Fibroblast of pulmonary artery (primary cell): ENCODE data around the gene PLOD2.
"Not testable (repeated sequence)": the region's sequence is repeated elsewhere in the genome, so short reads cannot be mapped to it uniquely, and the experiment has no call there.

Experiments used
- DNase-seq: peaks from one replicate; pipeline ENCODE4 v3.0.0-alpha.2; 2010; ENCODE audit warnings: low read depth
- H3K4me3 ChIP-seq: replicated peaks from 2 replicates; pipeline ENCODE4 v1.5.1; 2011; ENCODE audit warnings: low read depth, mild to moderate bottlenecking, control low read depth, low read length, moderate library complexity
- TF ChIP-seq, protein P1 (sequence below): IDR thresholded peaks from 2 replicates; pipeline ENCODE4 v1.5.1; 2011; ENCODE audit warnings: mild to moderate bottlenecking, control low read depth, low read length, inconsistent platforms; ENCODE audit errors: missing control alignments

PLOD2 gene

DNA sequence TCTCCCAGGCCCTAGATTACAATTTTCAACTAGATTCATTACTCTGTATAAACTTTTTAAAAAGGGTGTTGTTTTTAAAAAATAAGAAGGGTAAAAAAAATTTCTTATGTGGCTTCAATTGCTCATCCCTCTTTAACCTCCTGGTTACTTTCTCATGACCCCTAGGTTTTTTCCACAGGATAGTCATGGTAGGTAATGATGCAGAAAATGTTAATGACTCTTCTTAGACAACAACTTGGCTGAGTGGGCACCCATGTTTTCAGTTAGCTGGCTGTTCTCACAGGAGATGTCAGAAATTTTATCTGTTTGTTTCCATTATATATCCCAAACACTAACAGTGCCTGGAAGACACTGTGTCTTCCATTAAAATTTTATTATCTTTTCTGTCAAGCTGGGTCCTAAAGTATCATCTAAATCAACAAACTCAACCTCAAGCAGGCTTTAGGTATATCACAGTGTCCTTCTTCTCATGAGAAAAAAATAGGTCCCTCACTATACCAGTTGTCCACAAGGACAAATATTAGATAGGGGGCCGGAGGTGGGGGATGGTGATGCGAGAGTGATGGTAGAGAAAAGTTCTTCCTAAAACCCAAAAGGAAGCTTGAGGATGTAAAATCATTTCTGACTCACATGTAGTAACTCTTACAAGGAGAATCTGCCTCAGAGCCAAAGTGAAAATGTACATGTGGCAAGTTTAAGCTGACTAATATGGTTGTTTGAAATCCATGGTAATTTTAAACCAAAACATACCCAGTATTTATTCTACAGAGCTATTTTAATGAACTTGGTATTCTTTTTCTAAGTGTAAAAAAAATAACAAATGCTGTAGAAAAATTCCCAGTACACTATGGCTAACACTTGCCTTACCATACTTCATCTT, 43.3 kb downstream of the PLOD2 start:
- no peak overlapping the region for H3K4me3 ChIP-seq
- TF ChIP-seq, protein P1, sequence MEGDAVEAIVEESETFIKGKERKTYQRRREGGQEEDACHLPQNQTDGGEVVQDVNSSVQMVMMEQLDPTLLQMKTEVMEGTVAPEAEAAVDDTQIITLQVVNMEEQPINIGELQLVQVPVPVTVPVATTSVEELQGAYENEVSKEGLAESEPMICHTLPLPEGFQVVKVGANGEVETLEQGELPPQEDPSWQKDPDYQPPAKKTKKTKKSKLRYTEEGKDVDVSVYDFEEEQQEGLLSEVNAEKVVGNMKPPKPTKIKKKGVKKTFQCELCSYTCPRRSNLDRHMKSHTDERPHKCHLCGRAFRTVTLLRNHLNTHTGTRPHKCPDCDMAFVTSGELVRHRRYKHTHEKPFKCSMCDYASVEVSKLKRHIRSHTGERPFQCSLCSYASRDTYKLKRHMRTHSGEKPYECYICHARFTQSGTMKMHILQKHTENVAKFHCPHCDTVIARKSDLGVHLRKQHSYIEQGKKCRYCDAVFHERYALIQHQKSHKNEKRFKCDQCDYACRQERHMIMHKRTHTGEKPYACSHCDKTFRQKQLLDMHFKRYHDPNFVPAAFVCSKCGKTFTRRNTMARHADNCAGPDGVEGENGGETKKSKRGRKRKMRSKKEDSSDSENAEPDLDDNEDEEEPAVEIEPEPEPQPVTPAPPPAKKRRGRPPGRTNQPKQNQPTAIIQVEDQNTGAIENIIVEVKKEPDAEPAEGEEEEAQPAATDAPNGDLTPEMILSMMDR, result no peak
- peak; percentile 63 for DNase-seq

DNA sequence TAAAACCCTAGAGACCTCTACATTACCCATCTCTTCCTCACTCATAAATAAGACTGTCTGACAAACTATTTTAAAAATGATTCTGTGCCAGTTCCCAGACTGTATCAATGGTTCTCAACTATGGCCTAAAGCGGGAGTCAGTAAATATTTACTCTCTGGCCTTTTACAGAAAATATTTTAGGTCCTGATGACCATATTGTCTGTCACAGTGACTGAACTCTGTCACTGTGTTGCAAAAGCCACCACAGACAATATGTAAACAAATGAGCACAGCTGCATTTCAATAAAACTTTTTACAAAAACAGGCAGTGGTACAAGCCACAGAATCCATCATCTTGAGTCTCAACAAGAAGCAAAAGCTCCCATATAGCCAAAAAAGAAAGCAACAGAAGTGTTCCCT, 45.4 kb downstream of the PLOD2 start:
- H3K4me3 ChIP-seq, result no peak overlapping the region
- TF ChIP-seq, protein P1, result no peak
- no peak for DNase-seq

DNA sequence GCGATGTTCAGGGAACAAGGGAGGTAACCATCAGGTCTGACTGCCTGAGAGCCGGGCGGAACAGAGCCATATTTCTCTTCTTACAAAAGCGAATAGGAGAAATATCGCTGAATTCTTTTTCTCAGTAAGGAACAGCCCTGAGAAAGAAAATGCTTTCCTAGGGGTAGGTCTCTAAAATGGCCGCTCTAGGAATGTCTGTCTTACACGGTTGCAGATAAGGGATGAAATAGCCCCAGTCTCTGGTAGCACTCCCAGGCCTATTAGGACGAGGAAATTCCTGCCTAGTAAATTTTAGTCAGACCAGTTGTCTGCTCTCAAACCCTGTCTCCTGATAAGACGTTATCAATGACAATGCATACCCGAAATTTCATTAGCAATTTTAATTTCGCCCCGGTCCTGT, 47.2 kb downstream of the PLOD2 start:
- not testable (repeated sequence) for DNase-seq

DNA sequence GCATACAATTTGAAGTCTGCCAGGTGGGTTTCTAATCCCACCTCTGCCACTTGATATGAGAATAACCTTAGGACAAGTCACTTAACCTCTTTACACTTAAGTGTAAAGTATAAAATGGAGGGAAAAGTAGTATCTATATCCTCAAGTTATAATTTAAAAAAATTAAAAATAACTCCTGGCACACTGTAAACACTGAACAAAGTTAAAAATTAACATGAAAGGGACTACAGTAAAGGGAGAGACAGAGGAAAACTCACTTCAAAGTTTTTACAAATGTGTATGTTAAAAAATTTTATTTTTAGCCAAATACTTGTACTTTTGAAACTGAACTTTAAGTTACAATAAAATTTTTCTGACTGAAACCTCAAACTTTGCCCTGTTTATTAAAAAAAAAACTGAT, 49.6 kb downstream of the PLOD2 start:
- DNase-seq, result no peak
- no peak overlapping the region for H3K4me3 ChIP-seq
- TF ChIP-seq, protein P1, result no peak

More for the DNA sequence above, 47.2 kb downstream of the PLOD2 start:
- not testable (repeated sequence) for H3K4me3 ChIP-seq

DNA sequence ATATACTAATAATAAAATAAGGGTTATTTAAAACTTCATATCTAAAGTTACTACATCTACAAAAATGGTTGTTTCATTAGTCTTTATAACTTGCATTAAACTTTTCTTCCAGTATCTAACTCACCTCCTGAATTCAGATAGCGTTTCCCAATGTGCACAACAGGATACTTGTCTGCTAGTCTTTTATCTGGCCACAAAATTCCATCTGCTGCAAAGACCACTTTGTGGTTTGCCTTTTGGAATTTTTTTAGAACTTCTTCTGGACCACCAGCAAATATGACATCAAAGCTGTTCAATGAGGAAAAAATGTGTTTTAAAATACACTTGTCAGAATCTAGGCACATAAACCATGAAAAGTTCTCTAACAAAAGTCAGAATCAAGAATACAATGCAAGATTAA, 50.8 kb downstream of the PLOD2 start:
- DNase-seq, result no peak
- TF ChIP-seq, protein P1, result no peak
- H3K4me3 ChIP-seq, result no peak overlapping the region

DNA sequence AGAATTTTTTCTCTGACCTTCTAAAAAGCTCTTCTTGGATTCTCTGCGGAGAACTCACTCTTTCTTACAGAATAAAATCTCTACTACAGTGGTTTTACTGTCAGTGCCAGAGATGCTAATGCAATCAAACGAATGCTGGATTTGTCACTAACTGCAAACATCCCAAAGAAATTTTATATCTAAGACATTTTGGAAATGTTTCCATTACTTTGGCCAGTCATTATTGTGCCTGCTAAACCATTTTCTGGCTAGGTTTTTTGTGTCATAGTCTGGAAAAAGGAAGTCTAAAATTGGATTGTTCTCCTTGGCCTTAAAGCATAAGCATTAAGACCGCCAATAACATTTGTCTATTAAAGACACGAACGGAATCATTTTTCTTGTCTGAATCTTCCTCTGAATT, 54.0 kb downstream of the PLOD2 start:
- H3K4me3 ChIP-seq, result no peak overlapping the region
- no peak for DNase-seq
- TF ChIP-seq, protein P1, result no peak

DNA sequence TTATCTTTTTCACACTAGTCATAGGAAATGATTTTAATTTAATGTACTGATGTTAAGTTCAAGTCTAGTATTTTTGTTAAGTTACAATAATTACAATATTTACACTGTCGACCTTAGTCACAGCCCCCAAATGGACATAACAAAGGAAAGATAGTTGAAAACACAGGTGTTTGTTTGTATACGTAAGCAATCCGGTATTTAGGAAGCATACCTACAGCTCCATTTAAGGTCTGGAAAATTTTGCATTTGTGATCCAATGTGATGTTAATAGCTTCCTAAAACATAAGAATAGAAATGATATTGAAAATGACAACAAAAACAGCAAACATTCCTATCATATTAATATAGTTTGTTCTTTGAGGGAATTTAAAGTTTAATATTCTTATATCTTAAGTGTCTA, 56.9 kb downstream of the PLOD2 start:
- no peak overlapping the region for H3K4me3 ChIP-seq
- DNase-seq, result no peak
- TF ChIP-seq, protein P1, result no peak
